ENCODE results near the gene PRR5L. TPM values are rescaled to one million over a fixed set of nuclear protein-coding genes. Genes with fewer than 3 reads are reported as not detected.

PRR5L gene
- polyA plus RNA-seq, 1 donor (not counting 4 experiments of a cell fraction or from before 2014, with no cell fraction given), result 20.1 TPM

DNA sequence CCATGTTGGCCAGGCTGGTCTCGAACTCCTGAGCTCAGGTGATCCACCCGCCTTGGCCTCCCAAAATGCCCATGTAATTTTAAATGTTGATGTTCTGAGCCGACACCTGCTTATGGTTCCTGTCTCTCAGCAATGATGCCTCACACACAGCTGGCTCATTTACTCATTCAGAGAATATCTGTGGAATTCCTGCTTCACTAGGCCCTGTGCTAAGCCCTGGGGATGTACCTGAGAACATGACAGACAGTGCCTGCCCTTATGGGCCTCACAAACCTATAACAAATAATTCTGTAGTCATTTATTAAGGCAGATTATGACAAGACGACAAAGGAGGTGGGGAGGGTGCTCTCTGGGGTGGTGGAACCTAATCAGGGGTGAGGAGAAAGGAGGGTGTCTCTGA, 93.7 kb downstream of the PRR5L start:
- H3K9ac ChIP-seq (ENCODE audit: control insufficient read depth, extremely low read depth, insufficient read depth, low read length), result no peak overlapping the region
- DNase-seq (ENCODE audit: low read depth, low spot score) (no peak), FAIRE-seq (no peak)
- peaks cover 3% of the 10 kb centered on the region for H3K4me1 ChIP-seq (ENCODE audit: control insufficient read depth, extremely low read depth, insufficient read depth, low read length)
- H3K9me3 ChIP-seq (ENCODE audit: control insufficient read depth, low read depth, low read length), result no peaks in the 10 kb centered on the region
- no peak overlapping the region for H3K27ac ChIP-seq (ENCODE audit: control insufficient read depth, insufficient read depth, low read length)
- H4K20me1 ChIP-seq (ENCODE audit: control insufficient read depth, extremely low read depth, insufficient read depth, low read length), result no peaks in the 10 kb centered on the region
- H3K4me3 ChIP-seq (ENCODE audit: control insufficient read depth in 2 of 3, extremely low read depth in 1 of 3, insufficient read depth in 2 of 3, low read depth in 1 of 3, low read length in 3 of 3), result no peak overlapping the region
- no peaks in the 10 kb centered on the region for H3K9me1 ChIP-seq (ENCODE audit: control insufficient read depth, extremely low read depth, insufficient read depth, low read length)
- H2AFZ ChIP-seq (ENCODE audit: control insufficient read depth, low read length), result no peak overlapping the region
- H3K36me3 ChIP-seq (ENCODE audit: control insufficient read depth in 2 of 2, extremely low read depth in 1 of 2, insufficient read depth in 2 of 2, low read length in 2 of 2), result peaks cover 9 to 14% of the 10 kb centered on the region in 2 experiments
- peaks cover 2% of the 10 kb centered on the region for H3K79me2 ChIP-seq (ENCODE audit: control insufficient read depth, insufficient read depth, low read length)
- H3K4me2 ChIP-seq (ENCODE audit: control insufficient read depth, extremely low read depth, insufficient read depth, low read depth, low read length), result no peak overlapping the region
- TF ChIP-seq, protein P1, sequence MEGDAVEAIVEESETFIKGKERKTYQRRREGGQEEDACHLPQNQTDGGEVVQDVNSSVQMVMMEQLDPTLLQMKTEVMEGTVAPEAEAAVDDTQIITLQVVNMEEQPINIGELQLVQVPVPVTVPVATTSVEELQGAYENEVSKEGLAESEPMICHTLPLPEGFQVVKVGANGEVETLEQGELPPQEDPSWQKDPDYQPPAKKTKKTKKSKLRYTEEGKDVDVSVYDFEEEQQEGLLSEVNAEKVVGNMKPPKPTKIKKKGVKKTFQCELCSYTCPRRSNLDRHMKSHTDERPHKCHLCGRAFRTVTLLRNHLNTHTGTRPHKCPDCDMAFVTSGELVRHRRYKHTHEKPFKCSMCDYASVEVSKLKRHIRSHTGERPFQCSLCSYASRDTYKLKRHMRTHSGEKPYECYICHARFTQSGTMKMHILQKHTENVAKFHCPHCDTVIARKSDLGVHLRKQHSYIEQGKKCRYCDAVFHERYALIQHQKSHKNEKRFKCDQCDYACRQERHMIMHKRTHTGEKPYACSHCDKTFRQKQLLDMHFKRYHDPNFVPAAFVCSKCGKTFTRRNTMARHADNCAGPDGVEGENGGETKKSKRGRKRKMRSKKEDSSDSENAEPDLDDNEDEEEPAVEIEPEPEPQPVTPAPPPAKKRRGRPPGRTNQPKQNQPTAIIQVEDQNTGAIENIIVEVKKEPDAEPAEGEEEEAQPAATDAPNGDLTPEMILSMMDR (optimal IDR thresholded peaks at IDR 0.05 in 1 of 3, IDR thresholded peaks at IDR 0.05 in 1 of 3, conservative IDR thresholded peaks at IDR 0.05 in 1 of 3; ENCODE audit: extremely low read depth in 1 of 3, insufficient read depth in 2 of 3, low read length in 3 of 3), result no peak
- TF ChIP-seq EZH2 (IDR thresholded peaks at IDR 0.05; ENCODE audit: low read length), result no peak
- no peaks in the 10 kb centered on the region for H3K27me3 ChIP-seq (ENCODE audit: control insufficient read depth, extremely low read depth, insufficient read depth, low read length)
- dilution Hi-C loops (cut with MboI; ENCODE audit: extremely low pct_ligation_motif_present, low sequenced_read_pairs), result loop anchor here (25.0 kb wide), 1 partner anchor 103 kb away; the partner anchor contains the start of genes COMMD9 and PRR5L

DNA sequence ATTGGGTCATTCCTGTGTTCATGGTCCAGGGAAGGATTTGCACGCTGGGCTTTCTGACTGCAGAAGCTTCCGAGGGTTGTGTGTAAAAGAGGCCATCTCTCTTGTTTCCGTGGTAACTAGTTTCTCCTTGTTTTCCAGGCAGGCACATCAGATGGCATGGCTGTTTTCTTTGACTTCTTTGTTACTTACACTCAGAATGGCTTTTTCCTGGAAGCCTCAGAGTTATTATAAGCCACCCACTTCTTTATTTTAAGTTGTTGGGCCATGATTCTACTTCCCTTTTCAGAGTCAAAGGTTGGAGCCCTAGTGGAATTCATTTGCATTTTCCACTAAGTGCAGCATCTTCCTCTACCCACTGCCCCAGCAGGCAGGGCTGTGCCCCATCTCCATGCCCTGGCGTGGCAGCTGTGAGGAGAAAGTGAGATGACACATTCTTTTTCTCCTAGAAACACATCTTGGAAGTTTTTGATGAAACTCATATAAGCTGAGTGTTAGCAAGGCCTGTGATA, 94.9 kb downstream of the PRR5L start:
- Histone ChIP-seq H3K27me3 (ENCODE audit: control insufficient read depth, extremely low read depth, insufficient read depth, low read length) (no peaks in the 10 kb centered on the region), H3K4me1 (ENCODE audit: control insufficient read depth, extremely low read depth, insufficient read depth, low read length) (peaks cover 3% of the 10 kb centered on the region), H3K79me2 (ENCODE audit: control insufficient read depth, insufficient read depth, low read length) (no peaks in the 10 kb centered on the region), H3K4me3 (ENCODE audit: control insufficient read depth in 2 of 3, extremely low read depth in 1 of 3, insufficient read depth in 2 of 3, low read depth in 1 of 3, low read length in 3 of 3) (no peak overlapping the region), H3K9me1 (ENCODE audit: control insufficient read depth, extremely low read depth, insufficient read depth, low read length) (no peaks in the 10 kb centered on the region), H3K4me2 (ENCODE audit: control insufficient read depth, extremely low read depth, insufficient read depth, low read depth, low read length) (no peak overlapping the region), H3K36me3 (ENCODE audit: control insufficient read depth in 2 of 2, extremely low read depth in 1 of 2, insufficient read depth in 2 of 2, low read length in 2 of 2) (peaks cover 9 to 14% of the 10 kb centered on the region in 2 experiments), H3K9me3 (ENCODE audit: control insufficient read depth, low read depth, low read length) (no peaks in the 10 kb centered on the region), H2AFZ (ENCODE audit: control insufficient read depth, low read length) (no peak overlapping the region), H3K27ac (ENCODE audit: control insufficient read depth, insufficient read depth, low read length) (no peak overlapping the region), H3K9ac (ENCODE audit: control insufficient read depth, extremely low read depth, insufficient read depth, low read length) (no peak overlapping the region), H4K20me1 (ENCODE audit: control insufficient read depth, extremely low read depth, insufficient read depth, low read length) (no peaks in the 10 kb centered on the region)
- no peak for FAIRE-seq
- dilution Hi-C loops (cut with MboI; ENCODE audit: extremely low pct_ligation_motif_present, low sequenced_read_pairs), result loop anchor here (25.0 kb wide), 1 partner anchor 104 kb away; the partner anchor contains the start of genes COMMD9 and PRR5L
- TF ChIP-seq, protein P1 (optimal IDR thresholded peaks at IDR 0.05 in 1 of 3, IDR thresholded peaks at IDR 0.05 in 1 of 3, conservative IDR thresholded peaks at IDR 0.05 in 1 of 3; ENCODE audit: extremely low read depth in 1 of 3, insufficient read depth in 2 of 3, low read length in 3 of 3), result no peak
- no peak for TF ChIP-seq EZH2 (IDR thresholded peaks at IDR 0.05; ENCODE audit: low read length)
- no peak for DNase-seq (ENCODE audit: low read depth, low spot score)
